Endodermal cell (in vitro differentiated cells): ENCODE results near the gene EIF4E1B. TPM values are rescaled to one million over a fixed set of nuclear protein-coding genes. Genes with fewer than 3 reads are reported as not detected.

Source experiments
- DNase-seq: peaks from one replicate; pipeline ENCODE4 v3.0.0-alpha.2; 2017
- H3K27ac ChIP-seq: 2 replicates; pipeline ENCODE4 v1.5.1; 2013; ENCODE audit warnings: mild to moderate bottlenecking, low read depth, low read length, moderate library complexity
- H3K27me3 ChIP-seq: 2 replicates; pipeline ENCODE4 v1.6.1; 2013; ENCODE audit warnings: mild to moderate bottlenecking, low read length, moderate library complexity; ENCODE audit not compliant: insufficient read depth, control insufficient read depth, poor library complexity, severe bottlenecking
- H3K36me3 ChIP-seq: 2 replicates; pipeline ENCODE4 v1.7.0; 2013; ENCODE audit warnings: mild to moderate bottlenecking, low read length, moderate library complexity; ENCODE audit not compliant: control insufficient read depth, insufficient read depth
- H3K4me1 ChIP-seq: one replicate; pipeline ENCODE4 v1.7.0; 2013; ENCODE audit warnings: low read length; ENCODE audit not compliant: control insufficient read depth, insufficient read depth
- H3K4me3 ChIP-seq: 2 replicates; pipeline ENCODE4 v1.5.1; 2013; ENCODE audit warnings: mild to moderate bottlenecking, low read length, moderate library complexity
- H3K9ac ChIP-seq: 2 replicates; pipeline ENCODE4 v1.6.1; 2013; ENCODE audit warnings: mild to moderate bottlenecking, low read length, moderate library complexity; ENCODE audit not compliant: poor library complexity, severe bottlenecking; ENCODE audit errors: extremely low read depth
- H3K9me3 ChIP-seq: 2 replicates; pipeline ENCODE4 v1.6.1; 2013; ENCODE audit warnings: mild to moderate bottlenecking, low read length, moderate library complexity; ENCODE audit not compliant: control insufficient read depth
- H3K27ac Mint-ChIP-seq: 2 replicates; pipeline ENCODE4 v1.8.0; 2020; ENCODE audit warnings: mixed read lengths
- H3K27me3 Mint-ChIP-seq: 2 replicates; pipeline ENCODE4 v1.8.0; 2021; ENCODE audit warnings: mild to moderate bottlenecking, mixed read lengths; ENCODE audit not compliant: insufficient read depth
- H3K36me3 Mint-ChIP-seq: 2 replicates; pipeline ENCODE4 v1.8.0; 2020; ENCODE audit warnings: low read depth, mixed read lengths
- H3K4me1 Mint-ChIP-seq: 2 replicates; pipeline ENCODE4 v1.8.0; 2020; ENCODE audit warnings: mixed read lengths
- H3K4me3 Mint-ChIP-seq: 2 replicates; pipeline ENCODE4 v1.8.0; 2020; ENCODE audit warnings: mild to moderate bottlenecking, moderate library complexity, mixed read lengths
- H3K9me3 Mint-ChIP-seq: 2 replicates; pipeline ENCODE4 v1.8.0; 2020; ENCODE audit warnings: mild to moderate bottlenecking, mixed read lengths
- WGBS, 2 experiments: methylation state at CpG; one replicate each; pipeline versions ENCODE4 v1.1.5 to v1.1.7; 2013; ENCODE audit warnings: missing lambda C conversion rate in 2 of 2, mixed read lengths in 1 of 2; ENCODE audit not compliant: insufficient coverage in 1 of 2, insufficient read length in 1 of 2; 5-methylcytosine and 5-hydroxymethylcytosine counted together
- total RNA-seq, 2 donors: library from RNA; stranded (reverse); fragmentation: NEBNext Ultra II Directional in 1 of 2; extraction: Animal tissue kit (Norgen Biotek cat#: 25700) in 1 of 2; gene quantifications; 2 replicates in 1 of 2; 3 replicates in 1 of 2; pipeline ENCODE4 v1.2.1, GENCODE V29; 2021
- TF ChIP-seq, protein P1 (sequence below): fragments of 200-600 bp; sonication (generic); conservative IDR thresholded peaks from 2 replicates; pipeline ENCODE4 v1.5.0; 2021; ENCODE audit warnings: antibody characterized with exemption, mild to moderate bottlenecking

Gene EIF4E1B
- total RNA-seq, 2 donors from 2014 or later, result 1.4 to 2.0 TPM

- DNase-seq, result no peak
- Mint-ChIP-seq H3K4me3 (no peak overlapping the region), H3K36me3 (no peaks in the 10 kb centered on the region), H3K4me1 (peaks cover 4% of the 10 kb centered on the region), H3K27ac (no peak overlapping the region), H3K9me3 (no peaks in the 10 kb centered on the region), H3K27me3 (peaks cover 84% of the 10 kb centered on the region)
- Histone ChIP-seq H3K27me3 (peaks cover 78% of the 10 kb centered on the region), H3K27ac (no peak overlapping the region), H3K4me1 (no peaks in the 10 kb centered on the region), H3K4me3 (no peak overlapping the region), H3K9me3 (no peaks in the 10 kb centered on the region), H3K9ac (no peak overlapping the region), H3K36me3 (no peaks in the 10 kb centered on the region)
- WGBS, 2 experiments, result 87 to 96% methylated on average over 3 to 4 of the region's 4 CpGs
- TF ChIP-seq, protein P1, sequence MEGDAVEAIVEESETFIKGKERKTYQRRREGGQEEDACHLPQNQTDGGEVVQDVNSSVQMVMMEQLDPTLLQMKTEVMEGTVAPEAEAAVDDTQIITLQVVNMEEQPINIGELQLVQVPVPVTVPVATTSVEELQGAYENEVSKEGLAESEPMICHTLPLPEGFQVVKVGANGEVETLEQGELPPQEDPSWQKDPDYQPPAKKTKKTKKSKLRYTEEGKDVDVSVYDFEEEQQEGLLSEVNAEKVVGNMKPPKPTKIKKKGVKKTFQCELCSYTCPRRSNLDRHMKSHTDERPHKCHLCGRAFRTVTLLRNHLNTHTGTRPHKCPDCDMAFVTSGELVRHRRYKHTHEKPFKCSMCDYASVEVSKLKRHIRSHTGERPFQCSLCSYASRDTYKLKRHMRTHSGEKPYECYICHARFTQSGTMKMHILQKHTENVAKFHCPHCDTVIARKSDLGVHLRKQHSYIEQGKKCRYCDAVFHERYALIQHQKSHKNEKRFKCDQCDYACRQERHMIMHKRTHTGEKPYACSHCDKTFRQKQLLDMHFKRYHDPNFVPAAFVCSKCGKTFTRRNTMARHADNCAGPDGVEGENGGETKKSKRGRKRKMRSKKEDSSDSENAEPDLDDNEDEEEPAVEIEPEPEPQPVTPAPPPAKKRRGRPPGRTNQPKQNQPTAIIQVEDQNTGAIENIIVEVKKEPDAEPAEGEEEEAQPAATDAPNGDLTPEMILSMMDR, result no peak
These were observed 6.3 kb upstream of the EIF4E1B start for GRCh38 chr5:176624142-176624541.

- WGBS, 2 experiments, result 76 to 79% methylated on average over 6 to 9 of the region's 9 CpGs
- H3K9me3 Mint-ChIP-seq, result no peaks in the 10 kb centered on the region
These were observed 5.5 kb upstream of the EIF4E1B start for GRCh38 chr5:176624938-176625337.

DNA sequence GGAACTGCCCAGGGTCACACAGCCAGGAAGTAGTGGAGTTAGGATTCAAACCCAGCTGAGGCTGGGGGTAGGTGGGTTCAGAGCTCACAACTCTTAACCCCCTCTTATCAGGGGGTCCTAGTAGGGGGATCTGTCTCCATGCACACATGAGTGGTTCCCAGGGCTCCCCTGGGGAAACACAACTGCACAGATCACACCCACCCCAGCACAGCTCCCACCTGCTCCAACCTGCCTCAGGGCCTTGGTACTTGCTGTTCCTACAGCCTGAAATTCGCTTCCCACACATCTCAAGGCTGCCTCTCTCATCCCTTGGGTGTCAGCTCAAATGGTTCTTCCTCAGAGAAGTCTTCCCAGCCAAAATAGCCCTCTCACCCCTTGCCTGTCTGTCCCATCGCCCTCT, 5.0 kb upstream of the EIF4E1B start:
- H3K4me1 Mint-ChIP-seq, result peaks cover 2% of the 10 kb centered on the region
- Histone ChIP-seq H3K27me3 (peaks cover 76% of the 10 kb centered on the region), H3K4me3 (no peak overlapping the region), H3K36me3 (no peaks in the 10 kb centered on the region), H3K27ac (no peak overlapping the region), H3K9me3 (no peaks in the 10 kb centered on the region), H3K4me1 (no peaks in the 10 kb centered on the region), H3K9ac (no peak overlapping the region)
- 91 to 100% methylated on average over 2 of the region's 2 CpGs for WGBS, 2 experiments
- no peak overlapping the region for H3K4me3 Mint-ChIP-seq
- DNase-seq, result no peak
- H3K36me3 Mint-ChIP-seq, result no peaks in the 10 kb centered on the region
- H3K27me3 Mint-ChIP-seq, result peaks cover 81% of the 10 kb centered on the region
- no peak overlapping the region for H3K27ac Mint-ChIP-seq
- H3K9me3 Mint-ChIP-seq, result no peaks in the 10 kb centered on the region
- TF ChIP-seq, protein P1, result no peak

More at GRCh38 chr5:176624938-176625337, 5.5 kb upstream of the EIF4E1B start:
- H3K9me3 ChIP-seq, result no peaks in the 10 kb centered on the region
- Mint-ChIP-seq H3K4me3 (no peak overlapping the region), H3K36me3 (no peaks in the 10 kb centered on the region), H3K27ac (no peak overlapping the region), H3K4me1 (peaks cover 4% of the 10 kb centered on the region), H3K27me3 (peaks cover 84% of the 10 kb centered on the region)
- no peak overlapping the region for H3K4me3 ChIP-seq
- no peaks in the 10 kb centered on the region for H3K36me3 ChIP-seq
- H3K27ac ChIP-seq, result no peak overlapping the region
- no peak for DNase-seq
- H3K27me3 ChIP-seq, result peaks cover 78% of the 10 kb centered on the region
- no peaks in the 10 kb centered on the region for H3K4me1 ChIP-seq
- H3K9ac ChIP-seq, result no peak overlapping the region
- TF ChIP-seq, protein P1, result no peak
